ENCODE measurements around the gene CHURC1. TPM values are rescaled to one million over a fixed set of nuclear protein-coding genes. Genes with fewer than 3 reads are reported as not detected.

CHURC1 gene
- total and polyA plus RNA-seq, 2 donors (not counting 1 experiment from before 2014, with no cell fraction given) = 29.7 to 77.1 TPM

DNA sequence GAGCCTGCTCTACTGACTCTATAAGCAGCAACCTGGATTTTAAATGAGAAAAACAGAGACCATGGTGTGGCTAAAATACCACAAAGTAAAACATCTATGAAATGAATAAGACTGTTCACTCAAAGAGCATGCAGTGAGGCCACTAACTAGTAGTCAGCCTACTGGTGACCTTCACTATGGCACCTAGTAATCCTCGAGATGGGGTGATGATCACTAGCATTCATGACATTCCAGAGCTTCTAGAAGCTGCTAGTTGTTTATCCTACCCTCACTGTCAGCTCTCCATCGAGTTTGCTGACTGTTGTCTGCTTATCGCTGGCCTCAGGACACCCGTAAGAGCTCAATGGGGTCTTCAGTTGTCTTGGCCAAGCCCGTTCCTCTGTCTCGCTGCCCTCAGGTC is 48.3 kb upstream of the CHURC1 start:
- H3K9ac ChIP-seq (ENCODE audit: low read length) = no peak overlapping the region
- H3K79me2 ChIP-seq (ENCODE audit: control insufficient read depth, insufficient read depth, low read length) = no peaks in the 10 kb centered on the region
- no peak overlapping the region for H3K4me3 Mint-ChIP-seq
- H3K27ac Mint-ChIP-seq = no peak overlapping the region
- H4K20me1 ChIP-seq (ENCODE audit: control insufficient read depth, insufficient read depth, low read length, poor library complexity, severe bottlenecking) = no peaks in the 10 kb centered on the region
- 85% methylated on average over 6 of the region's 6 CpGs for WGBS (ENCODE audit: insufficient coverage)
- H3K4me1 Mint-ChIP-seq = peaks cover 6% of the 10 kb centered on the region
- no peaks in the 10 kb centered on the region for H3K9me3 ChIP-seq (ENCODE audit: control extremely low read depth in 1 of 3, control insufficient read depth in 2 of 3, insufficient read depth in 1 of 3, low read length in 2 of 3)
- H3K4me2 ChIP-seq (replicated peaks; ENCODE audit: low read depth, low read length, poor library complexity, severe bottlenecking) = no peak overlapping the region
- peaks cover 0 to 4% (median 2%) of the 10 kb centered on the region in 4 experiments for H3K27me3 ChIP-seq (replicated peaks in 1 of 4; ENCODE audit: control extremely low read depth in 1 of 4, control insufficient read depth in 3 of 4, insufficient read depth in 4 of 4, low read length in 3 of 4)
- H3K36me3 ChIP-seq (replicated peaks in 1 of 2; ENCODE audit: control extremely low read depth in 1 of 2, control insufficient read depth in 1 of 2, extremely low read depth in 1 of 2, insufficient read depth in 2 of 2, low read length in 1 of 2) = no peaks in the 10 kb centered on the region
- H3K9me3 Mint-ChIP-seq (ENCODE audit: insufficient read depth) = no peaks in the 10 kb centered on the region
- POLR2A ChIA-PET = no interaction called here
- ATAC-seq (ENCODE audit: low read depth) (no peak), DNase-seq (no peak)
- H3K27me3 Mint-ChIP-seq = peaks cover 26% of the 10 kb centered on the region
- intact Hi-C loops (cut with micrococcal nuclease) = no loop called here
- H3K4me3 ChIP-seq (ENCODE audit: control extremely low read depth in 1 of 5, extremely low read depth in 1 of 5, insufficient read depth in 1 of 5, low read depth in 2 of 5, low read length in 4 of 5) = no peak overlapping the region
- no peak overlapping the region for H2AFZ ChIP-seq (ENCODE audit: insufficient read depth, low read depth, low read length, poor library complexity, severe bottlenecking)
- H3K4me1 ChIP-seq (ENCODE audit: control insufficient read depth in 2 of 2, insufficient read depth in 2 of 2, low read length in 2 of 2) = peaks cover 3 to 4% of the 10 kb centered on the region in 2 donors
- no peak for TF ChIP-seq EZH2 (IDR thresholded peaks at IDR 0.05; ENCODE audit: borderline replicate concordance, insufficient read depth, low read depth, low read length, poor library complexity, severe bottlenecking)
- TF ChIP-seq, protein P1, sequence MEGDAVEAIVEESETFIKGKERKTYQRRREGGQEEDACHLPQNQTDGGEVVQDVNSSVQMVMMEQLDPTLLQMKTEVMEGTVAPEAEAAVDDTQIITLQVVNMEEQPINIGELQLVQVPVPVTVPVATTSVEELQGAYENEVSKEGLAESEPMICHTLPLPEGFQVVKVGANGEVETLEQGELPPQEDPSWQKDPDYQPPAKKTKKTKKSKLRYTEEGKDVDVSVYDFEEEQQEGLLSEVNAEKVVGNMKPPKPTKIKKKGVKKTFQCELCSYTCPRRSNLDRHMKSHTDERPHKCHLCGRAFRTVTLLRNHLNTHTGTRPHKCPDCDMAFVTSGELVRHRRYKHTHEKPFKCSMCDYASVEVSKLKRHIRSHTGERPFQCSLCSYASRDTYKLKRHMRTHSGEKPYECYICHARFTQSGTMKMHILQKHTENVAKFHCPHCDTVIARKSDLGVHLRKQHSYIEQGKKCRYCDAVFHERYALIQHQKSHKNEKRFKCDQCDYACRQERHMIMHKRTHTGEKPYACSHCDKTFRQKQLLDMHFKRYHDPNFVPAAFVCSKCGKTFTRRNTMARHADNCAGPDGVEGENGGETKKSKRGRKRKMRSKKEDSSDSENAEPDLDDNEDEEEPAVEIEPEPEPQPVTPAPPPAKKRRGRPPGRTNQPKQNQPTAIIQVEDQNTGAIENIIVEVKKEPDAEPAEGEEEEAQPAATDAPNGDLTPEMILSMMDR (IDR thresholded peaks at IDR 0.05) = no peak
- CTCF ChIA-PET = no interaction called here
- no peak overlapping the region for H3K27ac ChIP-seq (ENCODE audit: low read length in 2 of 2)

DNA sequence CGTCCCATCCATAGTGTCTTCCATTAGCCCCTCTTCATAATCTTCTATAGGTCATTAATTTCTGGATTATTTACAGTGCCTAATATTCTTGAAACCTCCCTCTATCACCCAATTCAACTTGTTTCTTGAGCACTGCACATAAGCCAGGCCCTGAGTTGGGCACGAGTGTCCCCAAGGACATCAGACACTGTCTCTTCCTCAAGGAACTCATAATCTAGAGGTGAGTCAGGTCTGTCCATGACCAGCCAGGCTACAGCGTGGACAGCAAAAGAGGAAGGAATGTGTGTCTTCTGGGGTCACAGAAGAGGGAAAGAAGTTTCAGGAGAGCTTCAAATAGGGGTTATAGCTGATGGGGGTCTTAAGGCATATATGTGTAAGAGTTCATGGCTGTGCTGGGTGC is 47.1 kb upstream of the CHURC1 start:
- ChIA-PET POLR2A (no interaction called here), CTCF (no interaction called here)
- Mint-ChIP-seq H3K4me3 (no peak overlapping the region), H3K27me3 (peaks cover 21% of the 10 kb centered on the region), H3K27ac (no peak overlapping the region), H3K4me1 (peaks cover 6% of the 10 kb centered on the region), H3K9me3 (ENCODE audit: insufficient read depth) (no peaks in the 10 kb centered on the region)
- ATAC-seq (ENCODE audit: low read depth) = no peak
- H3K4me3 ChIP-seq (ENCODE audit: control extremely low read depth in 1 of 5, extremely low read depth in 1 of 5, insufficient read depth in 1 of 5, low read depth in 2 of 5, low read length in 4 of 5) = no peak overlapping the region
- H3K27ac ChIP-seq (ENCODE audit: low read length in 2 of 2) = no peak overlapping the region
- DNase-seq = no peak
- H3K4me2 ChIP-seq (replicated peaks; ENCODE audit: low read depth, low read length, poor library complexity, severe bottlenecking) = no peak overlapping the region
- H3K4me1 ChIP-seq (ENCODE audit: control insufficient read depth in 2 of 2, insufficient read depth in 2 of 2, low read length in 2 of 2) = peaks cover 3 to 4% of the 10 kb centered on the region in 2 donors
- no peaks in the 10 kb centered on the region for H3K79me2 ChIP-seq (ENCODE audit: control insufficient read depth, insufficient read depth, low read length)
- intact Hi-C loops (cut with micrococcal nuclease) = no loop called here
- no peaks in the 10 kb centered on the region for H4K20me1 ChIP-seq (ENCODE audit: control insufficient read depth, insufficient read depth, low read length, poor library complexity, severe bottlenecking)
- no peak for TF ChIP-seq EZH2 (IDR thresholded peaks at IDR 0.05; ENCODE audit: borderline replicate concordance, insufficient read depth, low read depth, low read length, poor library complexity, severe bottlenecking)
- TF ChIP-seq, protein P1 (IDR thresholded peaks at IDR 0.05) = no peak
- H3K36me3 ChIP-seq (replicated peaks in 1 of 2; ENCODE audit: control extremely low read depth in 1 of 2, control insufficient read depth in 1 of 2, extremely low read depth in 1 of 2, insufficient read depth in 2 of 2, low read length in 1 of 2) = no peaks in the 10 kb centered on the region
- no peak overlapping the region for H2AFZ ChIP-seq (ENCODE audit: insufficient read depth, low read depth, low read length, poor library complexity, severe bottlenecking)
- no peak overlapping the region for H3K9ac ChIP-seq (ENCODE audit: low read length)
- H3K9me3 ChIP-seq (ENCODE audit: control extremely low read depth in 1 of 3, control insufficient read depth in 2 of 3, insufficient read depth in 1 of 3, low read length in 2 of 3) = no peaks in the 10 kb centered on the region
- 89% methylated on average over 1 of the region's 3 CpGs for WGBS (ENCODE audit: insufficient coverage)
- peaks cover 0 to 5% (median 2%) of the 10 kb centered on the region in 4 experiments for H3K27me3 ChIP-seq (replicated peaks in 1 of 4; ENCODE audit: control extremely low read depth in 1 of 4, control insufficient read depth in 3 of 4, insufficient read depth in 4 of 4, low read length in 3 of 4)

Measured in B cell (primary cell).